Measurements from ENCODE around the gene ZNHIT1.
"Not testable (repeated sequence)": the region's sequence is repeated elsewhere in the genome, so short reads cannot be mapped to it uniquely, and the experiment has no call there.

The ZNHIT1 gene

GRCh38 chr7:101258243-101258731 is 40.3 kb downstream of the ZNHIT1 start:
- no peak for DNase-seq
- in situ Hi-C loops (cut with HindIII; ENCODE audit: low pct_ligation_motif_present, low pct_unique_long_range_greater_than_20kb, low sequenced_read_pairs), result loop anchor here (5.0 kb wide), 1 partner anchor 41 kb away; the partner anchor contains the start of genes PLOD3 and ZNHIT1

GRCh38 chr7:101264102-101264706 is 46.2 kb downstream of the ZNHIT1 start:
- DNase-seq; in situ Hi-C loops (cut with HindIII; ENCODE audit: low pct_ligation_motif_present, low pct_unique_long_range_greater_than_20kb, low sequenced_read_pairs): not testable (repeated sequence)

GRCh38 chr7:101265622-101266516 is 47.9 kb downstream of the ZNHIT1 start:
- in situ Hi-C loops (cut with HindIII; ENCODE audit: low pct_ligation_motif_present, low pct_unique_long_range_greater_than_20kb, low sequenced_read_pairs), result no loop called here
- DNase-seq, result no peak

- DNase-seq, result no peak
- in situ Hi-C loops (cut with HindIII; ENCODE audit: low pct_ligation_motif_present, low pct_unique_long_range_greater_than_20kb, low sequenced_read_pairs), result no loop called here
Observed at GRCh38 chr7:101269664-101270063, 51.7 kb downstream of the ZNHIT1 start.

GRCh38 chr7:101271021-101271420 is 53.1 kb downstream of the ZNHIT1 start:
- no peak for DNase-seq
- in situ Hi-C loops (cut with HindIII; ENCODE audit: low pct_ligation_motif_present, low pct_unique_long_range_greater_than_20kb, low sequenced_read_pairs), result no loop called here

GRCh38 chr7:101273206-101273605 is 55.2 kb downstream of the ZNHIT1 start:
- in situ Hi-C loops (cut with HindIII; ENCODE audit: low pct_ligation_motif_present, low pct_unique_long_range_greater_than_20kb, low sequenced_read_pairs), result no loop called here
- DNase-seq, result no peak

All from ACHN (cell line).